Colonic mucosa (tissue), 4 donors: ENCODE measurements around the gene WDR3. TPM values are rescaled to one million over a fixed set of nuclear protein-coding genes. Genes with fewer than 3 reads are reported as not detected.

Source experiments
- DNase-seq: peaks from one replicate; pipeline ENCODE4 v3.0.0-alpha.2; 2020
- H3K27ac ChIP-seq: fragments of 200-600 bp; one replicate; pipeline ENCODE4 v1.8.0; 2021
- H3K27me3 ChIP-seq: fragments of 200-600 bp; one replicate; pipeline ENCODE4 v1.8.0; 2021
- H3K36me3 ChIP-seq: fragments of 200-600 bp; one replicate; pipeline ENCODE4 v1.8.0; 2021
- H3K4me1 ChIP-seq: fragments of 200-600 bp; one replicate; pipeline ENCODE4 v1.8.0; 2021; ENCODE audit warnings: mild to moderate bottlenecking
- H3K4me3 ChIP-seq: fragments of 200-600 bp; one replicate; pipeline ENCODE4 v1.8.0; 2021
- H3K9ac ChIP-seq, 2 donors: one replicate each; pipeline ENCODE4 v1.7.0; 2013; ENCODE audit warnings: control low read depth in 2 of 2, low read depth in 2 of 2, low read length in 2 of 2
- H3K9me3 ChIP-seq: fragments of 200-600 bp; one replicate; pipeline ENCODE4 v1.8.0; 2021
- CTCF ChIP-seq: fragments of 200-600 bp; IDR thresholded peaks from one replicate; pipeline ENCODE4 v1.8.0; 2022; ENCODE audit warnings: antibody characterized with exemption, mild to moderate bottlenecking
- intact Hi-C: fragments of 100-400 bp; cut with DNase I; formaldehyde crosslinking; loops from one replicate; pipeline ENCODE4 v1.14.1; 2022
- total RNA-seq, 2 donors: library from RNA; stranded (reverse); fragmentation: NEBNext Ultra II Directional in 1 of 2; extraction: Animal tissue kit (Norgen Biotek cat#: 25700) in 1 of 2; gene quantifications; one replicate each; pipeline ENCODE4 v1.2.1, GENCODE V29; 2021
- donor health status: healthy.
- donor health status: DM: no; HTN: no; CAD: no.
- donor health status: DM: no; HTN: no; CAD: no.

WDR3 gene
- total RNA-seq, 2 donors from 2014 or later, result 9.2 to 20.4 TPM

GRCh38 chr1:118012515-118013124, 83.1 kb downstream of the WDR3 start:
- no peak for TF ChIP-seq CTCF
- H3K4me1 ChIP-seq, result no peaks in the 10 kb centered on the region
- DNase-seq, result no peak
- intact Hi-C loops, result no loop called here
- no peak overlapping the region for H3K27ac ChIP-seq
- H3K27me3 ChIP-seq, result no peaks in the 10 kb centered on the region
- H3K9ac ChIP-seq, result no peak overlapping the region
- H3K36me3 ChIP-seq, result no peaks in the 10 kb centered on the region
- no peaks in the 10 kb centered on the region for H3K9me3 ChIP-seq
- H3K4me3 ChIP-seq, result no peak overlapping the region

GRCh38 chr1:118013336-118013735, 83.8 kb downstream of the WDR3 start:
- no peaks in the 10 kb centered on the region for H3K9me3 ChIP-seq
- no peaks in the 10 kb centered on the region for H3K27me3 ChIP-seq

GRCh38 chr1:118013938-118014337, 84.4 kb downstream of the WDR3 start:
- Histone ChIP-seq H3K27me3 (no peaks in the 10 kb centered on the region), H3K36me3 (no peaks in the 10 kb centered on the region), H3K27ac (no peak overlapping the region), H3K9ac (no peak overlapping the region), H3K4me1 (no peaks in the 10 kb centered on the region), H3K4me3 (no peak overlapping the region), H3K9me3 (no peaks in the 10 kb centered on the region)
- DNase-seq, result no peak
- intact Hi-C loops, result no loop called here
- TF ChIP-seq CTCF, result no peak

More at GRCh38 chr1:118013336-118013735, 83.8 kb downstream of the WDR3 start:
- Histone ChIP-seq H3K4me1 (no peaks in the 10 kb centered on the region), H3K27ac (no peak overlapping the region), H3K36me3 (no peaks in the 10 kb centered on the region), H3K9ac (no peak overlapping the region), H3K4me3 (no peak overlapping the region)
- intact Hi-C loops, result no loop called here
- TF ChIP-seq CTCF, result no peak
- no peak for DNase-seq

Other genes with a start within 250 kb of the WDR3 start
- 10 to 100 TPM; 21.5 to 31.9 TPM for gene GDAP2, start 118 bp upstream of the WDR3 start, total RNA-seq